ENCODE results near the gene TRNT1.

The TRNT1 gene

GRCh38 chr3:3172627-3173026 is 45.9 kb downstream of the TRNT1 start:
- FAIRE-seq, result no peak
- DNase-seq (ENCODE audit: extremely low spot score, insufficient read length, low read depth), result no peak

- DNase-seq (ENCODE audit: extremely low spot score, insufficient read length, low read depth) (no peak), FAIRE-seq (no peak)
These were observed 51.2 kb downstream of the TRNT1 start for GRCh38 chr3:3177861-3178497.

GRCh38 chr3:3178498-3179328 is 52.0 kb downstream of the TRNT1 start:
- FAIRE-seq (no peak), DNase-seq (ENCODE audit: extremely low spot score, insufficient read length, low read depth) (no peak)

- FAIRE-seq (peak; percentile 83), DNase-seq (ENCODE audit: extremely low spot score, insufficient read length, low read depth) (peak; percentile 85)
These were observed 52.8 kb downstream of the TRNT1 start, which contains the start of gene CRBN for GRCh38 chr3:3179407-3180094. Gene CRBN (minus strand): TSS chr3:3179691. CDS start chr3:3179687, 4 bp downstream.

- no peak for DNase-seq (ENCODE audit: extremely low spot score, insufficient read length, low read depth)
- FAIRE-seq, result no peak
These were observed 53.7 kb downstream of the TRNT1 start for GRCh38 chr3:3180456-3180855.

GRCh38 chr3:3184876-3185275 is 58.1 kb downstream of the TRNT1 start:
- DNase-seq (ENCODE audit: extremely low spot score, insufficient read length, low read depth) (no peak), FAIRE-seq (no peak)

GRCh38 chr3:3189102-3189727 is 62.5 kb downstream of the TRNT1 start:
- no peak for DNase-seq (ENCODE audit: extremely low spot score, insufficient read length, low read depth)

GRCh38 chr3:3189961-3190360 is 63.2 kb downstream of the TRNT1 start:
- no peak for DNase-seq (ENCODE audit: extremely low spot score, insufficient read length, low read depth)
- FAIRE-seq, result no peak

More at GRCh38 chr3:3189102-3189727, 62.5 kb downstream of the TRNT1 start:
- FAIRE-seq, result no peak

GRCh38 chr3:3191675-3192285 is 65.0 kb downstream of the TRNT1 start:
- no peak for DNase-seq (ENCODE audit: extremely low spot score, insufficient read length, low read depth)

GRCh38 chr3:3192286-3192675 is 65.5 kb downstream of the TRNT1 start:
- no peak for FAIRE-seq
- no peak for DNase-seq (ENCODE audit: extremely low spot score, insufficient read length, low read depth)

More at GRCh38 chr3:3191675-3192285, 65.0 kb downstream of the TRNT1 start:
- no peak for FAIRE-seq

- DNase-seq (ENCODE audit: extremely low spot score, insufficient read length, low read depth) (no peak), FAIRE-seq (no peak)
These were observed 68.1 kb downstream of the TRNT1 start for GRCh38 chr3:3194861-3195260.

- FAIRE-seq (no peak), DNase-seq (ENCODE audit: extremely low spot score, insufficient read length, low read depth) (no peak)
These were observed 69.6 kb downstream of the TRNT1 start for GRCh38 chr3:3196148-3196861.
